C4-2B (cell line): ENCODE data around the gene MTFR1L.

ENCODE experiments used
- CTCF ChIP-seq: fragments of 450-650 bp; conservative IDR thresholded peaks from 2 replicates; pipeline ENCODE4 v1.5.1; 2017; ENCODE audit warnings: mild to moderate bottlenecking
- ZFX ChIP-seq: fragments of 450-650 bp; IDR thresholded peaks from 2 replicates; pipeline ENCODE4 v1.6.1; 2017

GRCh38 chr1:25786887-25787759, 32.6 kb upstream of the MTFR1L start:
- no peak for TF ChIP-seq CTCF
- TF ChIP-seq ZFX, result no peak
